Measurements from ENCODE around the gene TBC1D14. TPM values are rescaled to one million over a fixed set of nuclear protein-coding genes. Genes with fewer than 3 reads are reported as not detected.

Gene TBC1D14
- total and polyA plus RNA-seq, 2 of the 8 experiments (the other 6 are each of a cell fraction or from before 2014, with no cell fraction given) = 45.6 to 48.2 TPM

DNA sequence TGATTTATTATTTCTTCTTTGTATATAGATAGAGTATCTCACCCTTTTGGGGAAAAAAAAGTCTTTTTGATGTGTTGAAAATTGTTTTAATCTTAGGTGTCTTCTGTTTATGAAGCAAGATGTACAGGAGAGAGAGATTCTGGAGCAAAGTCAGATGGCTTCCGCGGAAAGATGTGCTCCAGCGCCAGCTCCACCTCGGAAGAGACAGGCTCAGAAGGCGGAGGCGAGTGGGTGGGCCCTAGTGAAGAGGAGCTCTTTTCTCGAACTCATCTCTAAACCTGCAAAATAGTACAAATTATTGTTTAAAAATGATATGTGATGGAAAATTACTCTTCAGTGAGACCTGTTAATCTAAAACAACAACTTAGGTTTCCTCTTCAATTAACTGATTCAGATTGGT is 28.9 kb upstream of the TBC1D14 start (continued):
- TF ChIP-seq CTBP2 (IDR thresholded peaks at IDR 0.05; ENCODE audit: borderline replicate concordance, insufficient read depth, insufficient read length, low read length) (no peak), BACH1 (IDR thresholded peaks at IDR 0.05; ENCODE audit: low read length) (no peak), RAD21 (IDR thresholded peaks at IDR 0.05 in 1 of 2, conservative IDR thresholded peaks at IDR 0.05 in 1 of 2; ENCODE audit: low read depth in 2 of 2, low read length in 2 of 2) (no peak), NRF1 (IDR thresholded peaks at IDR 0.05; ENCODE audit: low read depth, low read length) (no peak), TBP (IDR thresholded peaks at IDR 0.05; ENCODE audit: low read depth, low read length) (no peak), JUND (IDR thresholded peaks at IDR 0.05; ENCODE audit: low read length) (no peak)
- TF ChIP-seq, protein P1, sequence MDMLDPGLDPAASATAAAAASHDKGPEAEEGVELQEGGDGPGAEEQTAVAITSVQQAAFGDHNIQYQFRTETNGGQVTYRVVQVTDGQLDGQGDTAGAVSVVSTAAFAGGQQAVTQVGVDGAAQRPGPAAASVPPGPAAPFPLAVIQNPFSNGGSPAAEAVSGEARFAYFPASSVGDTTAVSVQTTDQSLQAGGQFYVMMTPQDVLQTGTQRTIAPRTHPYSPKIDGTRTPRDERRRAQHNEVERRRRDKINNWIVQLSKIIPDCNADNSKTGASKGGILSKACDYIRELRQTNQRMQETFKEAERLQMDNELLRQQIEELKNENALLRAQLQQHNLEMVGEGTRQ (IDR thresholded peaks at IDR 0.05; ENCODE audit: low read length) = no peak
